Left ventricle myocardium inferior (tissue), 1 donor: ENCODE measurements around the gene TCF7L2. TPM values are rescaled to one million over a fixed set of nuclear protein-coding genes. Genes with fewer than 3 reads are reported as not detected.

Experiments used
- DNase-seq: peaks from one replicate; pipeline ENCODE4 v3.0.0-alpha.2; 2020
- H3K27ac ChIP-seq: fragments of 200-600 bp; replicated peaks from 2 replicates; pipeline ENCODE4 v1.8.0; 2021
- H3K27me3 ChIP-seq: fragments of 200-600 bp; 2 replicates; pipeline ENCODE4 v1.8.0; 2021; ENCODE audit warnings: low read depth
- H3K36me3 ChIP-seq: fragments of 200-600 bp; 2 replicates; pipeline ENCODE4 v1.8.0; 2021
- H3K4me1 ChIP-seq: fragments of 200-600 bp; 2 replicates; pipeline ENCODE4 v1.8.0; 2021
- H3K4me3 ChIP-seq: fragments of 200-600 bp; 2 replicates; pipeline ENCODE4 v1.8.0; 2021; ENCODE audit warnings: mild to moderate bottlenecking, moderate library complexity
- H3K9me3 ChIP-seq: fragments of 200-600 bp; replicated peaks from 2 replicates; pipeline ENCODE4 v1.8.0; 2021
- intact Hi-C: fragments of 100-400 bp; cut with micrococcal nuclease; formaldehyde crosslinking; loops from one replicate; pipeline ENCODE4 v1.11.0; 2022
- total RNA-seq: library from RNA; stranded (reverse); fragmentation: NEBNext Ultra II Directional; extraction: Animal tissue kit (Norgen Biotek cat#: 25700); gene quantifications from one replicate; pipeline ENCODE4 v1.2.1, GENCODE V29; 2021
- TF ChIP-seq, protein P1 (sequence below): fragments of 200-600 bp; IDR thresholded peaks from 2 replicates; pipeline ENCODE4 v1.8.0; 2021; ENCODE audit warnings: antibody characterized with exemption, mild to moderate bottlenecking, borderline replicate concordance
- donor health status: DM: no; HTN: yes; CAD: no; lungs with severe emphysema.

TCF7L2 gene
- total RNA-seq, 1 donor from 2014 or later = 8.9 TPM

DNA sequence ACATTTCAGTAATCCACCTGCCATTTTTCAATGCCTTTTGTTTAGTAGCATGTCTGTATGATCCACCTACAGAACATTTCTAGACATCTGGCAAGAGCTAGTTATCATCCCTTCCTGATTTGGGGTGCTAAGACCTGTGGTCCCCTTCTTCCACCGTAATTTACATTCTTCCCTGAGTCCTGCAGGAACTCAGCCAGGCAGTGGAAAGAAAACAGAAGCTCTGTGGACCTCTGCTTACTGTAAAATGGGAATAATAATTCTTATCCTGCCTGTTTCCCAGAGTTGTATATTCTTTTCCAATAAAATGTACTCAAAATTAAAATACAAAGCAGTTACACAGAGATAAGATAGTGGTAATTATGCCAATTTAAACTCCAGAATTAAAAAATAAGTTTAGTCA is 126.9 kb downstream of the TCF7L2 start:
- H3K4me3 ChIP-seq = no peak overlapping the region
- no peaks in the 10 kb centered on the region for H3K27me3 ChIP-seq
- H3K27ac ChIP-seq = no peak overlapping the region
- TF ChIP-seq, protein P1, sequence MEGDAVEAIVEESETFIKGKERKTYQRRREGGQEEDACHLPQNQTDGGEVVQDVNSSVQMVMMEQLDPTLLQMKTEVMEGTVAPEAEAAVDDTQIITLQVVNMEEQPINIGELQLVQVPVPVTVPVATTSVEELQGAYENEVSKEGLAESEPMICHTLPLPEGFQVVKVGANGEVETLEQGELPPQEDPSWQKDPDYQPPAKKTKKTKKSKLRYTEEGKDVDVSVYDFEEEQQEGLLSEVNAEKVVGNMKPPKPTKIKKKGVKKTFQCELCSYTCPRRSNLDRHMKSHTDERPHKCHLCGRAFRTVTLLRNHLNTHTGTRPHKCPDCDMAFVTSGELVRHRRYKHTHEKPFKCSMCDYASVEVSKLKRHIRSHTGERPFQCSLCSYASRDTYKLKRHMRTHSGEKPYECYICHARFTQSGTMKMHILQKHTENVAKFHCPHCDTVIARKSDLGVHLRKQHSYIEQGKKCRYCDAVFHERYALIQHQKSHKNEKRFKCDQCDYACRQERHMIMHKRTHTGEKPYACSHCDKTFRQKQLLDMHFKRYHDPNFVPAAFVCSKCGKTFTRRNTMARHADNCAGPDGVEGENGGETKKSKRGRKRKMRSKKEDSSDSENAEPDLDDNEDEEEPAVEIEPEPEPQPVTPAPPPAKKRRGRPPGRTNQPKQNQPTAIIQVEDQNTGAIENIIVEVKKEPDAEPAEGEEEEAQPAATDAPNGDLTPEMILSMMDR = no peak
- peaks cover 4% of the 10 kb centered on the region for H3K36me3 ChIP-seq
- intact Hi-C loops = no loop called here
- peaks cover 40% of the 10 kb centered on the region for H3K4me1 ChIP-seq
- no peaks in the 10 kb centered on the region for H3K9me3 ChIP-seq
- DNase-seq = no peak

DNA sequence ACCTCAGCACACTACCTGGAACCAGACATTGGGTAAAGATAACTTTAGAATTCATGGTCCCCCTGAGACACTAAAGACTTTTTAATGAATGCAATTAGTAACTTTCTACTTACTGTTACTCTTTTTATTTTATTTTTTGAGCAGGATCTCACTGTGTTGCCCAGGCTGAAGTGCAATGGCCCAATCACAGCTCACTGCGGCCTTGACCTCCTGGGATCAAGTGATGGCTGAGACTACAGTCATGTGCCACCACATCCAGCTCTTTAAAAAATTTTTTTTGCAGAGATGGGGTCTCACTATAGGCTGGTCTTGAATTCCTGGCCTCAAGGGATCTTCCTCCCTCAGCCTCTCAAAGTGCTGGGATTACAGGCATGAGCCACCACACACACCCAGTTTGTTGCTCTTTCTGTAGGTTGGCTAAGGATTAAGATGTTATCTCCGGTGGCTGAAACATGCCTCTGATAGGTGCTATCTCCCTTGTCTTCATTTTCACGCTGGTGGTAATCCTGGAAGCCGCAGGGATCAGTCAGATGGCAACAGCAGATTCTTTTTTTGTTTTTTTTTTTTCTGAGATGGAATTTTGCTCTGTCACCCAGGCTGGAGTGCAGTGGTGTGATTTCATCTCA is 128.3 kb downstream of the TCF7L2 start:
- H3K4me1 ChIP-seq = peaks cover 30% of the 10 kb centered on the region
- H3K36me3 ChIP-seq = peaks cover 4% of the 10 kb centered on the region
- no peak overlapping the region for H3K4me3 ChIP-seq
- TF ChIP-seq, protein P1 = no peak
- no peak overlapping the region for H3K27ac ChIP-seq
- intact Hi-C loops = no loop called here
- no peaks in the 10 kb centered on the region for H3K27me3 ChIP-seq
- no peak for DNase-seq
- no peaks in the 10 kb centered on the region for H3K9me3 ChIP-seq

DNA sequence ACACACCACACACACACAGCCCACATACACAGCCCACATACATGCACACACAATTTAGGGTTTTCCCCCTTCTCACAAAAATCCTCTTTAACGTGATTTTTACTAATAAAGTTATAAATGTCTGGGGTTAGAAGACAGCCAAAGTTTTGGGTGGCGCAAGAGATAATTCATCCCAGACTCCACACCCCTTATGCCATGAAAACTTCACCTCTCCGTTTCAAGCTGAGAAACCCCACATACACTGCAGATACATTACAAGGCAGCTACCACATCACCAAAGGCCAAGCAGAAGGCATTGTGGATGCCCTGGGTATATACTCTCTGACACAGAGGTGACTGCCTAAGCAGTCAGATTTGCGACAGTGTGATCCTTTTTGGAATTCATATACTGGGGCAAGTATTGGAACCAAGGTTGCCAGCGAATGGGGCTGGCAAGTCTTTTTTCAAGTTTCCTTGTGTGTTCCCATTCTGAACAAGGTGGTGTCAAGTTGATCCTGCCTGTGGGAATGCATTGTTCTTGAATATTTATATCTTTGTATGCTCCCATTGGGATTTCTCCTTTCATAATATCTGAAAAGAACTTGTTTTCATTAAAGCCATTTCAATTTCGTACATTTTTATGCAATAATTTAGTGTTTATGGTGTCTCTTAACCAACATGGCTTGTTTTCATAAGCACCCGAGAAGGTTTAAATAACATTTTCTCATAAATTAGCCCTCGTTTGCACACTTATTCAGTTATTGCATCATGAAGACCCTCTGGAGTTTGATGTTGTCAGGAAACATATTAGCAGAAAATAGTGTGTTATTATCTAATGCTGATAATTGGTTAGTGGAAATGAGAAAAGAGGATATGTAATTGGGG is 130.2 kb downstream of the TCF7L2 start:
- no peak overlapping the region for H3K27ac ChIP-seq
- no peak overlapping the region for H3K4me3 ChIP-seq
- H3K36me3 ChIP-seq = peaks cover 4% of the 10 kb centered on the region
- H3K27me3 ChIP-seq = no peaks in the 10 kb centered on the region
- peaks cover 16% of the 10 kb centered on the region for H3K4me1 ChIP-seq
- no peaks in the 10 kb centered on the region for H3K9me3 ChIP-seq
- no peak for DNase-seq
- intact Hi-C loops = no loop called here
- TF ChIP-seq, protein P1 = no peak

DNA sequence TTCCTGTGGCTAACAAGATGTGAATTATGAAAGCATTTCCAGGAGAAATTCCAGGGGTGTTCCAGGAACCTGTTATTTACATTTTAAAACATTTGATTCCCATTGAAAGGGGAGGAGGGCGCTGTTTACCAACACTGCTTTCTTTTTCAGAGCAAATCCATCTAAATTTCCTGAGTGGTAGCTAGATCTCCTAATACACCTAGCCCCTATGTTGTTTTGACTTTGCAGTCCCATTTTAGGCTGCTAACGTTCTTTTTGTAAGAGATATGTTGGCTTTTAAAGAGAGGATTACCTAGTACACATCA is 130.8 kb downstream of the TCF7L2 start:
- Histone ChIP-seq H3K4me1 (peaks cover 16% of the 10 kb centered on the region), H3K9me3 (no peaks in the 10 kb centered on the region), H3K27ac (no peak overlapping the region), H3K36me3 (peaks cover 4% of the 10 kb centered on the region), H3K4me3 (no peak overlapping the region), H3K27me3 (no peaks in the 10 kb centered on the region)
- TF ChIP-seq, protein P1 = no peak
- intact Hi-C loops = no loop called here
- no peak for DNase-seq

DNA sequence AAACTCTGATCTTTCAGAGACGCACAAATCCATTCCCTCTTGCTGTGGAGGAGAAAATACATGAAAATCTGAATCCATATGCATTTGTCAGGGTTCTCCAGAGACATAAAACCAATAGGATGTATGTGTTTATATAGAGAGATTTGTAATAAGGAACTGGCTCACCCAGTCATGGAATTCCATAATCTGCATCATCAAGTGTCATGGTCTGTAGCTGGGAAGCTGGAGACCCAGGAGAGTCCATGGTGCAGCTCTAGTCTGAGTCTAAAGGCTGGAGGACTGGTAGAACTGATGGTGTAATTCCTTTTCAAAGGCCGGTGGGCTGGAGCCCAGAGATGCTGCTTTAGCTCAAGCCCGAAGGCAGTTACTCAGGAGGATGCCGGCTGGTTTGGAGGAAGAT is 134.0 kb downstream of the TCF7L2 start:
- H3K4me1 ChIP-seq = peaks cover 32% of the 10 kb centered on the region
- intact Hi-C loops = no loop called here
- DNase-seq = no peak
- H3K9me3 ChIP-seq = no peaks in the 10 kb centered on the region
- TF ChIP-seq, protein P1 = no peak
- no peaks in the 10 kb centered on the region for H3K36me3 ChIP-seq
- no peak overlapping the region for H3K27ac ChIP-seq
- H3K27me3 ChIP-seq = no peaks in the 10 kb centered on the region
- no peak overlapping the region for H3K4me3 ChIP-seq
